OCI-LY3 (cell line): ENCODE measurements around the gene TASL.

ENCODE experiments used
- H2AFZ ChIP-seq: fragments of 200-600, 300-600 bp; shearing (Covaris generic); 2 replicates; pipeline ENCODE4 v1.6.0; 2014; ENCODE audit warnings: antibody characterized with exemption, low read depth, low read length
- H3K27ac ChIP-seq: fragments of 200-600, 300-600 bp; sonication (generic); 2 replicates; pipeline ENCODE4 v1.5.1; 2014; ENCODE audit warnings: mild to moderate bottlenecking, low read length, moderate library complexity, mixed read lengths
- H3K27me3 ChIP-seq: fragments of 200-600, 300-600 bp; sonication (generic); 2 replicates; pipeline ENCODE4 v1.6.1; 2014; ENCODE audit warnings: low read depth, low read length, mixed read lengths
- H3K36me3 ChIP-seq: fragments of 200-600, 300-600 bp; sonication (generic); replicated peaks from 2 replicates; pipeline ENCODE3; 2014; ENCODE audit warnings: low read depth, low read length, mixed read lengths
- H3K4me1 ChIP-seq: fragments of 300-600, 200-600 bp; sonication (generic); 2 replicates; pipeline ENCODE4 v1.6.1; 2014; ENCODE audit warnings: low read length, mixed read lengths
- H3K4me2 ChIP-seq: fragments of 200-600, 300-600 bp; sonication (generic); 2 replicates; pipeline ENCODE4 v1.6.1; 2014; ENCODE audit warnings: low read length, mixed read lengths
- H3K4me3 ChIP-seq: fragments of 300-600, 200-600 bp; sonication (generic); 2 replicates; pipeline ENCODE4 v1.5.1; 2014; ENCODE audit warnings: antibody characterized with exemption, mild to moderate bottlenecking, low read length, moderate library complexity
- H3K79me2 ChIP-seq: fragments of 300-600, 200-600 bp; shearing (Covaris generic); 2 replicates; pipeline ENCODE4 v1.6.1; 2014; ENCODE audit warnings: mild to moderate bottlenecking, low read length, mixed read lengths
- H3K9ac ChIP-seq: fragments of 300-600, 200-600 bp; shearing (Covaris generic); 2 replicates; pipeline ENCODE4 v1.6.0; 2014; ENCODE audit warnings: mild to moderate bottlenecking, low read length, moderate library complexity
- H3K9me3 ChIP-seq: fragments of 200-600, 300-600 bp; shearing (Covaris generic); 2 replicates; pipeline ENCODE4 v1.6.1; 2014; ENCODE audit warnings: low read length, mixed read lengths; ENCODE audit not compliant: insufficient read depth
- H4K20me1 ChIP-seq: fragments of 200-600, 300-600 bp; sonication (generic); 2 replicates; pipeline ENCODE4 v1.6.1; 2016; ENCODE audit warnings: low read length, mixed read lengths; ENCODE audit not compliant: insufficient read depth
- CTCF ChIP-seq: fragments of 200-600, 300-600 bp; sonication (generic); IDR thresholded peaks from 2 replicates; pipeline ENCODE4 v1.5.1; 2014; ENCODE audit warnings: antibody characterized with exemption, low read length, low read depth
- EZH2phosphoT487 ChIP-seq: fragments of 200-600 bp; shearing (Covaris generic); IDR thresholded peaks from 2 replicates; pipeline ENCODE4 v1.6.1; 2018; ENCODE audit warnings: antibody characterized with exemption, mixed run types, low read depth

The TASL gene

GRCh38 chrX:30538271-30538670 is 39.3 kb downstream of the TASL start:
- no peaks in the 10 kb centered on the region for H3K27me3 ChIP-seq
- H3K36me3 ChIP-seq, result no peaks in the 10 kb centered on the region
- H3K4me2 ChIP-seq, result no peak overlapping the region
- H3K4me3 ChIP-seq, result no peak overlapping the region
- TF ChIP-seq EZH2phosphoT487 (no peak), CTCF (no peak)
- H3K27ac ChIP-seq, result no peak overlapping the region
- H2AFZ ChIP-seq, result no peak overlapping the region
- no peaks in the 10 kb centered on the region for H3K9me3 ChIP-seq
- H3K9ac ChIP-seq, result no peak overlapping the region
- peaks cover 10% of the 10 kb centered on the region for H3K4me1 ChIP-seq
- H4K20me1 ChIP-seq, result no peaks in the 10 kb centered on the region
- no peaks in the 10 kb centered on the region for H3K79me2 ChIP-seq

- Histone ChIP-seq H3K27ac (no peak overlapping the region), H3K9me3 (no peaks in the 10 kb centered on the region), H3K9ac (no peak overlapping the region), H3K27me3 (no peaks in the 10 kb centered on the region), H3K4me1 (peaks cover 10% of the 10 kb centered on the region), H3K79me2 (no peaks in the 10 kb centered on the region), H2AFZ (no peak overlapping the region), H4K20me1 (no peaks in the 10 kb centered on the region), H3K36me3 (no peaks in the 10 kb centered on the region), H3K4me2 (no peak overlapping the region), H3K4me3 (no peak overlapping the region)
- no peak for TF ChIP-seq CTCF
- no peak for TF ChIP-seq EZH2phosphoT487
These were observed 43.7 kb downstream of the TASL start for GRCh38 chrX:30533835-30534234.

- TF ChIP-seq CTCF, result no peak
- TF ChIP-seq EZH2phosphoT487, result no peak
- H3K79me2 ChIP-seq, result no peaks in the 10 kb centered on the region
- H3K27ac ChIP-seq, result no peak overlapping the region
- no peak overlapping the region for H3K9ac ChIP-seq
- no peak overlapping the region for H2AFZ ChIP-seq
- no peak overlapping the region for H3K4me3 ChIP-seq
- no peaks in the 10 kb centered on the region for H3K9me3 ChIP-seq
- H3K4me1 ChIP-seq, result peaks cover 10% of the 10 kb centered on the region
- no peaks in the 10 kb centered on the region for H4K20me1 ChIP-seq
- H3K27me3 ChIP-seq, result no peaks in the 10 kb centered on the region
- H3K36me3 ChIP-seq, result no peaks in the 10 kb centered on the region
- no peak overlapping the region for H3K4me2 ChIP-seq
These were observed 44.3 kb downstream of the TASL start for GRCh38 chrX:30533266-30533665.

- H3K27me3 ChIP-seq, result no peaks in the 10 kb centered on the region
- no peaks in the 10 kb centered on the region for H3K9me3 ChIP-seq
- no peaks in the 10 kb centered on the region for H3K4me1 ChIP-seq
- H2AFZ ChIP-seq, result no peak overlapping the region
- peaks cover 3% of the 10 kb centered on the region for H3K36me3 ChIP-seq
- no peaks in the 10 kb centered on the region for H3K79me2 ChIP-seq
- H3K4me2 ChIP-seq, result no peak overlapping the region
- H3K4me3 ChIP-seq, result no peak overlapping the region
- H4K20me1 ChIP-seq, result no peaks in the 10 kb centered on the region
- H3K27ac ChIP-seq, result no peak overlapping the region
- no peak overlapping the region for H3K9ac ChIP-seq
- TF ChIP-seq EZH2phosphoT487 (no peak), CTCF (no peak)
These were observed 47.0 kb downstream of the TASL start for GRCh38 chrX:30530606-30531005.
